Tibial nerve (tissue), 4 donors: Measurements from ENCODE around the gene CCDC78.
A peak's percentile ranks its signal among the peaks of the same experiment; 100 is the strongest.

Experiments
- EP300 ChIP-seq, 2 donors: sonication (generic); formaldehyde crosslinking; IDR thresholded peaks; one replicate each; pipeline ENCODE4 v1.6.1; 2017; ENCODE audit warnings: antibody characterized with exemption in 2 of 2, mild to moderate bottlenecking in 1 of 2
- POLR2A ChIP-seq, 2 donors: fragments of 450-650 bp; IDR thresholded peaks; one replicate each; pipeline ENCODE4 v1.6.1; 2017; ENCODE audit warnings: antibody characterized with exemption in 2 of 2, mild to moderate bottlenecking in 2 of 2, moderate library complexity in 2 of 2
- TF ChIP-seq, protein P1 (sequence below), 5 experiments: fragments of 200-600 bp in 3 of 5; fragments of 450-650 bp in 2 of 5; sonication (generic) in 3 of 5; IDR thresholded peaks; one replicate each; pipeline ENCODE4 v1.5.1; 2016 to 2019; ENCODE audit warnings: antibody characterized with exemption in 5 of 5, mild to moderate bottlenecking in 3 of 5, moderate library complexity in 2 of 5

DNA sequence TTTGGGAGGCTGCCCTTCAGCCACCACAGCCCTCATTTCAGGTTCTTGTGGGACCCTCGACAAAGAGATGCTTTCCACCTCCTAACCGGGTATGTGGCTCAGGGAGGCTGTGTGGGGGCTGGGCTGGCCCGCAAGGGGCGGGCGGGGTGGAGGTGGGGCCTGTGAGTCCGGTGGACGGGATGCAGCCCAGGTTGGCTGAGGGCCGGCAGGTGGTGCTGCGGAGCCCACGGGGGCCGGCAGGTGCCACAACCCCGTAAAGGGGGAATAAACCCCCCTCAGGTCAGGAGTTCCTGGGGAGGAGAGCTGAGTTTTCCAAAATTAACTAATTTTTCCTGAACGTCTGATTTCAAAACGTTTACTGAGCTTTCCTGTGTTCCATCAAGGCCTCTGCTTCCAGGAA is 19.5 kb upstream of the CCDC78 start:
- TF ChIP-seq, protein P1, sequence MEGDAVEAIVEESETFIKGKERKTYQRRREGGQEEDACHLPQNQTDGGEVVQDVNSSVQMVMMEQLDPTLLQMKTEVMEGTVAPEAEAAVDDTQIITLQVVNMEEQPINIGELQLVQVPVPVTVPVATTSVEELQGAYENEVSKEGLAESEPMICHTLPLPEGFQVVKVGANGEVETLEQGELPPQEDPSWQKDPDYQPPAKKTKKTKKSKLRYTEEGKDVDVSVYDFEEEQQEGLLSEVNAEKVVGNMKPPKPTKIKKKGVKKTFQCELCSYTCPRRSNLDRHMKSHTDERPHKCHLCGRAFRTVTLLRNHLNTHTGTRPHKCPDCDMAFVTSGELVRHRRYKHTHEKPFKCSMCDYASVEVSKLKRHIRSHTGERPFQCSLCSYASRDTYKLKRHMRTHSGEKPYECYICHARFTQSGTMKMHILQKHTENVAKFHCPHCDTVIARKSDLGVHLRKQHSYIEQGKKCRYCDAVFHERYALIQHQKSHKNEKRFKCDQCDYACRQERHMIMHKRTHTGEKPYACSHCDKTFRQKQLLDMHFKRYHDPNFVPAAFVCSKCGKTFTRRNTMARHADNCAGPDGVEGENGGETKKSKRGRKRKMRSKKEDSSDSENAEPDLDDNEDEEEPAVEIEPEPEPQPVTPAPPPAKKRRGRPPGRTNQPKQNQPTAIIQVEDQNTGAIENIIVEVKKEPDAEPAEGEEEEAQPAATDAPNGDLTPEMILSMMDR (IDR thresholded peaks at IDR 0.05), result peak in 1 of 5 experiments; percentile 14
- no peak for TF ChIP-seq EP300 (IDR thresholded peaks at IDR 0.05)
- TF ChIP-seq POLR2A (IDR thresholded peaks at IDR 0.05), result no peak
